Aorta (tissue), 5 donors: Measurements from ENCODE around the gene TRIM67. TPM values are rescaled to one million over a fixed set of nuclear protein-coding genes. Genes with fewer than 3 reads are reported as not detected.

Source experiments
- ATAC-seq: fragments of 200-7000 bp; cut with Tn5 transposase; one replicate; pipeline ENCODE4 v1.9.1; 2022; ENCODE audit warnings: moderate library complexity; ENCODE audit not compliant: low FRiP score
- DNase-seq, 2 donors: peaks; one replicate each; pipeline ENCODE4 v3.0.0-alpha.2; 2020
- H3K27ac ChIP-seq, 2 donors: one replicate each; pipeline ENCODE4 v1.5.1; 2013; ENCODE audit warnings: low read length in 2 of 2, mild to moderate bottlenecking in 2 of 2, moderate library complexity in 2 of 2, control low read depth in 1 of 2, inconsistent platforms in 1 of 2, low read depth in 1 of 2
- H3K27me3 ChIP-seq, 2 donors: one replicate each; pipeline ENCODE4 v1.6.1; 2013; ENCODE audit warnings: control low read depth in 1 of 2, low read length in 1 of 2, mild to moderate bottlenecking in 1 of 2, moderate library complexity in 1 of 2; ENCODE audit not compliant: insufficient read depth in 2 of 2, control insufficient read depth in 1 of 2
- H3K36me3 ChIP-seq, 2 donors: one replicate each; pipeline ENCODE4 v1.6.1; 2013; ENCODE audit warnings: control low read depth in 1 of 2, low read length in 1 of 2, mild to moderate bottlenecking in 1 of 2; ENCODE audit not compliant: insufficient read depth in 2 of 2, control insufficient read depth in 1 of 2
- H3K4me1 ChIP-seq, 2 donors: one replicate each; pipeline ENCODE4 v1.6.1; 2013; ENCODE audit warnings: low read length in 2 of 2, control low read depth in 1 of 2, mild to moderate bottlenecking in 1 of 2, moderate library complexity in 1 of 2; ENCODE audit not compliant: insufficient read depth in 2 of 2, control insufficient read depth in 1 of 2
- H3K4me3 ChIP-seq, 2 donors: one replicate each; pipeline ENCODE4 v1.5.1; 2013; ENCODE audit warnings: low read length in 2 of 2, control low read depth in 1 of 2, mild to moderate bottlenecking in 1 of 2
- H3K9me3 ChIP-seq: one replicate; pipeline ENCODE4 v1.6.1; 2013; ENCODE audit warnings: mild to moderate bottlenecking, low read length; ENCODE audit not compliant: control insufficient read depth
- WGBS, 2 donors: extraction: QIAGEN DNeasy Blood & Tissue Kit; methylation state at CpG; one replicate each; pipeline ENCODE4 v1.1.7; 2013; 5-methylcytosine and 5-hydroxymethylcytosine counted together
- intact Hi-C, 2 donors: fragments of 100-400 bp; cut with DNase I; formaldehyde crosslinking; loops; one replicate each; pipeline versions ENCODE4 v1.14.2 to v1.15.0; 2022
- polyA plus RNA-seq, 2 donors: library from polyadenylated mRNA; stranded (reverse); fragments of 200-250 nt; gene quantifications; one replicate each; pipeline ENCODE4 v1.2.3, GENCODE V29; 2013
- total RNA-seq, 2 donors: library from RNA; stranded (reverse); fragmentation: NEBNext Ultra II Directional; extraction: Animal tissue kit (Norgen Biotek cat#: 25700); gene quantifications; one replicate each; pipeline ENCODE4 v1.2.1, GENCODE V29; 2021
- donor health status: healthy with polysubstance abuse.
- donor health status: Bipolar disorder and iron deficiency.
- donor health status: DM: no; HTN: no; CAD: no.
- donor health status: DM: no; HTN: no; CAD: no.
- donor health status: DM: yes; HTN: yes; CAD: no.

The TRIM67 gene
- total and polyA plus RNA-seq, 4 donors = under 0.01 TPM; not detected in 3

GRCh38 chr1:231172411-231172810 is 10.6 kb downstream of the TRIM67 start:
- WGBS, 2 donors = 30 to 34% methylated on average over 3 of the region's 3 CpGs
- no peak for ATAC-seq
- Histone ChIP-seq H3K27ac (no peak overlapping the region), H3K4me3 (no peak overlapping the region), H3K36me3 (no peaks in the 10 kb centered on the region), H3K4me1 (no peaks in the 10 kb centered on the region), H3K9me3 (peaks cover 4% of the 10 kb centered on the region), H3K27me3 (no peaks in the 10 kb centered on the region)
- no peak for DNase-seq
- intact Hi-C loops = no loop called here

- DNase-seq = no peak
- ATAC-seq = no peak
- intact Hi-C loops = no loop called here
- no peak overlapping the region for H3K27ac ChIP-seq
- peaks cover 7% of the 10 kb centered on the region for H3K9me3 ChIP-seq
- H3K4me3 ChIP-seq = no peak overlapping the region
- no peaks in the 10 kb centered on the region for H3K4me1 ChIP-seq
- WGBS, 2 donors = 39 to 79% methylated on average over 1 of the region's 1 CpG
- H3K27me3 ChIP-seq = no peaks in the 10 kb centered on the region
- H3K36me3 ChIP-seq = no peaks in the 10 kb centered on the region
These were observed 14.6 kb downstream of the TRIM67 start for GRCh38 chr1:231176421-231176820.

- intact Hi-C loops = no loop called here
- H3K27me3 ChIP-seq = no peaks in the 10 kb centered on the region
- WGBS, 2 donors = 49 to 57% methylated on average over 5 of the region's 5 CpGs
- H3K4me1 ChIP-seq = no peaks in the 10 kb centered on the region
- no peak for ATAC-seq
- no peak for DNase-seq
- peaks cover 7% of the 10 kb centered on the region for H3K9me3 ChIP-seq
- H3K36me3 ChIP-seq = no peaks in the 10 kb centered on the region
- H3K27ac ChIP-seq = no peak overlapping the region
- no peak overlapping the region for H3K4me3 ChIP-seq
These were observed 15.4 kb downstream of the TRIM67 start for GRCh38 chr1:231177226-231177625.

GRCh38 chr1:231177936-231178335 is 16.1 kb downstream of the TRIM67 start:
- DNase-seq = no peak
- Histone ChIP-seq H3K4me1 (no peaks in the 10 kb centered on the region), H3K36me3 (no peaks in the 10 kb centered on the region), H3K4me3 (no peak overlapping the region), H3K27me3 (no peaks in the 10 kb centered on the region), H3K27ac (no peak overlapping the region), H3K9me3 (peaks cover 5% of the 10 kb centered on the region)
- intact Hi-C loops = no loop called here
- 33 to 48% methylated on average over 1 of the region's 1 CpG for WGBS, 2 donors
- ATAC-seq = no peak

- 99 to 100% methylated on average over 2 of the region's 2 CpGs for WGBS, 2 donors
- ATAC-seq (no peak), DNase-seq (no peak)
- intact Hi-C loops = no loop called here
- Histone ChIP-seq H3K4me1 (no peaks in the 10 kb centered on the region), H3K9me3 (peaks cover 5% of the 10 kb centered on the region), H3K36me3 (no peaks in the 10 kb centered on the region), H3K4me3 (no peak overlapping the region), H3K27ac (no peak overlapping the region), H3K27me3 (no peaks in the 10 kb centered on the region)
These were observed 17.1 kb downstream of the TRIM67 start for GRCh38 chr1:231178970-231179369.

- no peak for ATAC-seq
- intact Hi-C loops = no loop called here
- WGBS, 2 donors = 95 to 96% methylated on average over 1 of the region's 1 CpG
- no peak overlapping the region for H3K4me3 ChIP-seq
- no peaks in the 10 kb centered on the region for H3K4me1 ChIP-seq
- H3K9me3 ChIP-seq = peaks cover 5% of the 10 kb centered on the region
- no peaks in the 10 kb centered on the region for H3K27me3 ChIP-seq
- H3K27ac ChIP-seq = no peak overlapping the region
- H3K36me3 ChIP-seq = no peaks in the 10 kb centered on the region
- DNase-seq = no peak
These were observed 18.2 kb downstream of the TRIM67 start for GRCh38 chr1:231180034-231180433.

GRCh38 chr1:231181271-231181670 is 19.4 kb downstream of the TRIM67 start:
- DNase-seq = no peak
- Histone ChIP-seq H3K27me3 (no peaks in the 10 kb centered on the region), H3K4me3 (no peak overlapping the region), H3K27ac (no peak overlapping the region), H3K36me3 (no peaks in the 10 kb centered on the region), H3K9me3 (peaks cover 5% of the 10 kb centered on the region), H3K4me1 (no peaks in the 10 kb centered on the region)
- no peak for ATAC-seq
- intact Hi-C loops = no loop called here
- WGBS, 2 donors = 63 to 65% methylated on average over 3 of the region's 3 CpGs

- intact Hi-C loops = no loop called here
- Histone ChIP-seq H3K27me3 (no peaks in the 10 kb centered on the region), H3K4me1 (no peaks in the 10 kb centered on the region), H3K27ac (no peak overlapping the region), H3K9me3 (peaks cover 5% of the 10 kb centered on the region), H3K36me3 (no peaks in the 10 kb centered on the region), H3K4me3 (no peak overlapping the region)
- no peak for ATAC-seq
- DNase-seq = no peak
- WGBS, 2 donors = 84 to 93% methylated on average over 6 of the region's 6 CpGs
These were observed 20.5 kb downstream of the TRIM67 start for GRCh38 chr1:231182317-231182716.

GRCh38 chr1:231183639-231184590 is 22.1 kb downstream of the TRIM67 start:
- Histone ChIP-seq H3K4me3 (no peak overlapping the region), H3K27ac (no peak overlapping the region), H3K4me1 (no peaks in the 10 kb centered on the region), H3K27me3 (no peaks in the 10 kb centered on the region), H3K9me3 (peaks cover 3% of the 10 kb centered on the region), H3K36me3 (no peaks in the 10 kb centered on the region)
- intact Hi-C loops = no loop called here
- DNase-seq (no peak), ATAC-seq (no peak)
- WGBS, 2 donors = 54 to 58% methylated on average over 13 of the region's 13 CpGs
